Keratinocyte (primary cell): Measurements from ENCODE around the gene UPK1B. TPM values are rescaled to one million over a fixed set of nuclear protein-coding genes. Genes with fewer than 3 reads are reported as not detected.

Experiments
- DNase-seq: peaks from one replicate; pipeline ENCODE4 v3.0.0-alpha.2; 2011; ENCODE audit warnings: low read depth, missing footprints, low spot score
- FAIRE-seq: peaks from 2 replicates; lab custom pipeline; 2011; peaks lifted over from hg19 to GRCh38; lab: Jason Lieb, UNC
- H2AFZ ChIP-seq: 2 replicates; pipeline ENCODE4 v1.6.0; 2012; ENCODE audit warnings: low read length, control low read depth, inconsistent platforms; ENCODE audit not compliant: control insufficient read depth
- H3K27ac ChIP-seq: 2 replicates; pipeline ENCODE4 v1.5.1; 2011; ENCODE audit warnings: low read length; ENCODE audit not compliant: control insufficient read depth, insufficient read depth
- H3K27me3 ChIP-seq: 3 replicates; pipeline ENCODE4 v1.6.0; 2011; ENCODE audit warnings: low read length; ENCODE audit not compliant: control insufficient read depth, insufficient read depth; ENCODE audit errors: extremely low read depth
- H3K36me3 ChIP-seq, 2 experiments: 2 replicates in 1 of 2; 3 replicates in 1 of 2; pipeline ENCODE4 v1.5.1; 2011; ENCODE audit warnings: low read length in 2 of 2, mild to moderate bottlenecking in 1 of 2; ENCODE audit not compliant: control insufficient read depth in 2 of 2, insufficient read depth in 2 of 2; ENCODE audit errors: extremely low read depth in 1 of 2
- H3K4me1 ChIP-seq: 3 replicates; pipeline ENCODE4 v1.5.1; 2011; ENCODE audit warnings: low read length; ENCODE audit not compliant: control insufficient read depth, insufficient read depth; ENCODE audit errors: extremely low read depth
- H3K4me2 ChIP-seq: 3 replicates; pipeline ENCODE4 v1.6.0; 2011; ENCODE audit warnings: low read depth, low read length; ENCODE audit not compliant: control insufficient read depth, insufficient read depth; ENCODE audit errors: extremely low read depth
- H3K4me3 ChIP-seq, 3 experiments: fragments of 200-600 bp in 1 of 3; sonication (generic) in 1 of 3; 2 replicates in 2 of 3; 3 replicates in 1 of 3; pipeline ENCODE4 v1.5.1; 2011 to 2016; ENCODE audit warnings: low read length in 3 of 3, mild to moderate bottlenecking in 3 of 3, control low read depth in 2 of 3, inconsistent platforms in 1 of 3, low read depth in 1 of 3, mixed read lengths in 1 of 3, mixed run types in 1 of 3, moderate library complexity in 1 of 3; ENCODE audit not compliant: control insufficient read depth in 2 of 3, insufficient read depth in 2 of 3; ENCODE audit errors: extremely low read depth in 1 of 3
- H3K79me2 ChIP-seq: 2 replicates; pipeline ENCODE4 v1.6.0; 2012; ENCODE audit warnings: low read length; ENCODE audit not compliant: control insufficient read depth, insufficient read depth
- H3K9ac ChIP-seq: 3 replicates; pipeline ENCODE4 v1.6.0; 2011; ENCODE audit warnings: low read length; ENCODE audit not compliant: control insufficient read depth, insufficient read depth; ENCODE audit errors: extremely low read depth
- H3K9me1 ChIP-seq: 3 replicates; pipeline ENCODE4 v1.6.0; 2011; ENCODE audit warnings: low read length; ENCODE audit not compliant: control insufficient read depth, insufficient read depth; ENCODE audit errors: extremely low read depth
- H3K9me3 ChIP-seq: 2 replicates; pipeline ENCODE4 v1.5.1; 2012; ENCODE audit warnings: low read depth, low read length; ENCODE audit not compliant: control insufficient read depth
- H4K20me1 ChIP-seq: 3 replicates; pipeline ENCODE4 v1.6.0; 2011; ENCODE audit warnings: low read length; ENCODE audit not compliant: control insufficient read depth, insufficient read depth; ENCODE audit errors: extremely low read depth
- EZH2 ChIP-seq: IDR thresholded peaks from one replicate; pipeline ENCODE4 v1.6.1; 2012; ENCODE audit warnings: inconsistent platforms, mild to moderate bottlenecking, low read length, moderate library complexity
- dilution Hi-C: fragments of 300-500 bp; cut with MboI; formaldehyde crosslinking; loops from one replicate; pipeline ENCODE4 v1.7.0; 2020; ENCODE audit warnings: low sequenced_read_pairs; ENCODE audit not compliant: extremely low pct_ligation_motif_present
- polyA plus RNA-seq, 5 experiments: library from polyadenylated mRNA; depleted of rRNA in 3 of 5; stranded (reverse) in 3 of 5; stranded (forward) in 1 of 5; unstranded in 1 of 5; fragments of >200 nt; gene quantifications; 1 replicate in 1 of 5; 2 replicates in 3 of 5; 3 replicates in 1 of 5; pipeline versions ENCODE4 v1.2.1 to v1.2.3, GENCODE V29; 2011 to 2012; ENCODE audit warnings: missing spikeins in 2 of 5, low read depth in 1 of 5, low replicate concordance in 1 of 5
- TF ChIP-seq, protein P1 (sequence below), 3 experiments: IDR thresholded peaks in 1 of 3; conservative IDR thresholded peaks in 1 of 3; optimal IDR thresholded peaks in 1 of 3; 2 replicates in 2 of 3; 3 replicates in 1 of 3; pipeline versions ENCODE3 to v1.5.1; 2011; ENCODE audit warnings: low read length in 3 of 3, mild to moderate bottlenecking in 3 of 3, moderate library complexity in 2 of 3, control low read depth in 1 of 3, inconsistent platforms in 1 of 3; ENCODE audit not compliant: insufficient read depth in 2 of 3; ENCODE audit errors: extremely low read depth in 1 of 3

Gene UPK1B
- polyA plus RNA-seq, 1 donor (not counting 4 experiments of a cell fraction or from before 2014, with no cell fraction given), result 54.6 TPM

DNA sequence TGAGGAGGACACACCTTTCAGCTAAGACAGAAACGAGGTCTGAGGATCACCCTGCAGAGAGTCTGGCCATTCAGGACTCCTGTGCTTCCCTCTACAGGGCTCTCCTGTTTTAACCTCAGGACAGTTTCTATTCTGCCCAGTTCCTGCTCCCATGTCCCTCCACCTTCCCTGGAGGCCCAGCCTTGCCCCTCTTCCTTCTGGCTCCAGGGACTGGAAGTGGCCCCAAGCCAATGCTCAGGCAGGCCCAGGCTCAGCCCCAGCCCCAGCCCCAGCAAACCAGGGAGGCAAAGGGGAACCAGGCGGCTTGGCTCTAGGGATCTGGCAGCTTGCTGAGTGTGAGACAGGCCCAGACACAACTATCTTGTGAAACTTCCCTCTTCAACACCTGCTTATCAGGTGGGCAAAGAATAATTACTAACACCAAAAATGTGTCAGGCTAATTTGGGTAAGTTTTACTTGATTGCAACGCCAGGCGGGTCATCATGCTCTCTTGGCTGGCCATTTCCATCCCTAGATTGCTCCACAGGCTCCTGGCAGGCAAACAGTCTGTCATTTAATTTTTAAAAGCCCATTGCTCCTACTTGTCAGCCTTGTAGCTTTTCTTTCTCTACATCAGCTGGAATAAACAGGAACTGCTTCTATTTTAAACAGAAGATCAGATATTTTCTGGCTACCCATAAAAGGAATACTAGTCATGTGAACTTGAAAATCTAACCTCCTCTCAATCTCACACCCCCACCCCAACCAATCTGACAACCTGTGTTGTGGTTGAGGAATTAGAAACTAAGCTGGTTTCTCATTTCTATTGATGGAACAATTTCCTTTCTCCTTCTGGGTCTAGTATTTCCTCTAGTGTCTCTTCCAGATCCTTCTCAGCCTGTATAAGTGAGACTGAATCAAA lies 33.5 kb downstream of the UPK1B start:
- H3K36me3 ChIP-seq, result peaks cover 7 to 9% of the 10 kb centered on the region in 2 experiments
- no peak overlapping the region for H3K9ac ChIP-seq
- H3K4me1 ChIP-seq, result peaks cover 29% of the 10 kb centered on the region
- no peaks in the 10 kb centered on the region for H3K27me3 ChIP-seq
- dilution Hi-C loops, result no loop called here
- no peaks in the 10 kb centered on the region for H3K79me2 ChIP-seq
- peak overlapping the region; percentile 59 for H3K4me2 ChIP-seq
- DNase-seq, result peak; percentile 41
- H3K4me3 ChIP-seq, result no peak overlapping the region
- H3K9me1 ChIP-seq, result peaks cover 2% of the 10 kb centered on the region
- peak overlapping the region; percentile 37 for H3K27ac ChIP-seq
- peak; percentile 86 for FAIRE-seq
- peak overlapping the region; percentile 41 for H2AFZ ChIP-seq
- no peaks in the 10 kb centered on the region for H4K20me1 ChIP-seq
- TF ChIP-seq EZH2, result no peak
- TF ChIP-seq, protein P1, sequence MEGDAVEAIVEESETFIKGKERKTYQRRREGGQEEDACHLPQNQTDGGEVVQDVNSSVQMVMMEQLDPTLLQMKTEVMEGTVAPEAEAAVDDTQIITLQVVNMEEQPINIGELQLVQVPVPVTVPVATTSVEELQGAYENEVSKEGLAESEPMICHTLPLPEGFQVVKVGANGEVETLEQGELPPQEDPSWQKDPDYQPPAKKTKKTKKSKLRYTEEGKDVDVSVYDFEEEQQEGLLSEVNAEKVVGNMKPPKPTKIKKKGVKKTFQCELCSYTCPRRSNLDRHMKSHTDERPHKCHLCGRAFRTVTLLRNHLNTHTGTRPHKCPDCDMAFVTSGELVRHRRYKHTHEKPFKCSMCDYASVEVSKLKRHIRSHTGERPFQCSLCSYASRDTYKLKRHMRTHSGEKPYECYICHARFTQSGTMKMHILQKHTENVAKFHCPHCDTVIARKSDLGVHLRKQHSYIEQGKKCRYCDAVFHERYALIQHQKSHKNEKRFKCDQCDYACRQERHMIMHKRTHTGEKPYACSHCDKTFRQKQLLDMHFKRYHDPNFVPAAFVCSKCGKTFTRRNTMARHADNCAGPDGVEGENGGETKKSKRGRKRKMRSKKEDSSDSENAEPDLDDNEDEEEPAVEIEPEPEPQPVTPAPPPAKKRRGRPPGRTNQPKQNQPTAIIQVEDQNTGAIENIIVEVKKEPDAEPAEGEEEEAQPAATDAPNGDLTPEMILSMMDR (optimal IDR thresholded peaks at IDR 0.05 in 1 of 3, IDR thresholded peaks at IDR 0.05 in 1 of 3, conservative IDR thresholded peaks at IDR 0.05 in 1 of 3; ENCODE audit: extremely low read depth in 1 of 3, insufficient read depth in 2 of 3, low read length in 3 of 3), result peak; percentile 23 to 44 (median 38)
- no peaks in the 10 kb centered on the region for H3K9me3 ChIP-seq

DNA sequence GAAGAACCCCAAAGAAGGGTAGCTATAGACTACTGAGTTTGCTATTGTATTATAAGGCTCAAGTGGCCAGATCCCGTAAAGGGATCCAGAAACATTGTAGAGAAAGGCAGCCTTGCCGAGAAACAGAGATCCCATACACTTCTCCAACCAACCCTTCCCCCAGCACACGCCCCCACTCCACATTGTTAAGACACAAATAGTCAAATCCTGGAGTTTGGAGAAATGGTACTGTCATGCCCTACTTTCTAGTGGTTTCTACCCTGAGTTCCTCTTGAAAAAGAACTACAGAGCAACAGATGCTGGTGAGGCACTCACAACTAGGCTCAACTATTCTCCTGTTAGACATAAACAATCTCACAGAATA lies 34.1 kb downstream of the UPK1B start:
- Histone ChIP-seq H3K9ac (no peak overlapping the region), H3K4me2 (peak overlapping the region; percentile 59), H3K4me1 (peaks cover 29% of the 10 kb centered on the region), H4K20me1 (no peaks in the 10 kb centered on the region), H3K9me1 (peaks cover 2% of the 10 kb centered on the region), H3K9me3 (no peaks in the 10 kb centered on the region), H3K79me2 (no peaks in the 10 kb centered on the region), H3K27ac (peak overlapping the region; percentile 37), H3K4me3 (no peak overlapping the region), H3K27me3 (no peaks in the 10 kb centered on the region), H3K36me3 (peaks cover 8 to 11% of the 10 kb centered on the region in 2 experiments), H2AFZ (no peak overlapping the region)
- DNase-seq, result no peak
- no peak for TF ChIP-seq EZH2
- TF ChIP-seq, protein P1 (optimal IDR thresholded peaks at IDR 0.05 in 1 of 3, IDR thresholded peaks at IDR 0.05 in 1 of 3, conservative IDR thresholded peaks at IDR 0.05 in 1 of 3; ENCODE audit: extremely low read depth in 1 of 3, insufficient read depth in 2 of 3, low read length in 3 of 3), result no peak
- FAIRE-seq, result no peak
- dilution Hi-C loops, result no loop called here
